ENCODE measurements around the gene FAM163B. TPM values are rescaled to one million over a fixed set of nuclear protein-coding genes. Genes with fewer than 3 reads are reported as not detected.

The FAM163B gene
- total RNA-seq, 4 donors from 2014 or later: not detected

DNA sequence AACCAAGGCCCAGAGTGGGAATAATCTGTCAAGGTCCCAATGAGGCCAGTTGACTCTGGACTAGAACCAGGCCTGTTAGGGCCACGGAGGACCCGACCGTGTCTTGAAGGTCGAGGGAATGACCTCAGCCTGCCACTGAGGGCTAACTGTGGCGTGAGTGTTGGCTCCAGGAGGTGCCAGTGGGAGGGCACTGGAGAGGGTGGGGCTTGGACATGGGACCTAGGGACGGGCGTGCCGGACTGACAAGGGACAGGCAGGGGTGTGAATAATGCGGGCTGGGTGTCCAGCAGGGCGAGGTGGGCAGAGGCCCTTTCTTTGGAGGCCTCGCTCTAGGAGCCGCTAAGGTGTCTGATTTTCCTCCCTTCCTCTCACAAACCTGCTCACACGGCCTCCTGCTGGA lies 67.2 kb downstream of the FAM163B start:
- 91 to 92% methylated on average over 13 of the region's 13 CpGs for WGBS, 2 donors
- intact Hi-C loops (cut with DNase I; ENCODE audit: low total_unique reads): no loop called here

DNA sequence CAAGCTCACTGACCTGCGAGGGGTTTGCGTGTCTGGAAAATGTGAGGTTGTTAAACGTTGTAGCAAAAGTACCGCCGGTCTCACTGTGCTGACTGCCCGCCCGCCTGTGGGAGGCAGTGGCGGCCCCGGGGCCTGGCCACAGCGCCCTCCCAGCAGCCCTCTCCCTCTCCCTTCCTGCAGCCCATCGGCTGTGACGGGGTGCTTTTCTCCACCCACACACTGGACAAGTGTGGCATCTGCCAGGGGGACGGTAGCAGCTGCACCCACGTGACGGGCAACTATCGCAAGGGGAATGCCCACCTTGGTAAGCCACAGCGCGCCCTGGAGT lies 68.5 kb downstream of the FAM163B start:
- no peak for TF ChIP-seq POLR2A (IDR thresholded peaks at IDR 0.05)
- TF ChIP-seq, protein P1, sequence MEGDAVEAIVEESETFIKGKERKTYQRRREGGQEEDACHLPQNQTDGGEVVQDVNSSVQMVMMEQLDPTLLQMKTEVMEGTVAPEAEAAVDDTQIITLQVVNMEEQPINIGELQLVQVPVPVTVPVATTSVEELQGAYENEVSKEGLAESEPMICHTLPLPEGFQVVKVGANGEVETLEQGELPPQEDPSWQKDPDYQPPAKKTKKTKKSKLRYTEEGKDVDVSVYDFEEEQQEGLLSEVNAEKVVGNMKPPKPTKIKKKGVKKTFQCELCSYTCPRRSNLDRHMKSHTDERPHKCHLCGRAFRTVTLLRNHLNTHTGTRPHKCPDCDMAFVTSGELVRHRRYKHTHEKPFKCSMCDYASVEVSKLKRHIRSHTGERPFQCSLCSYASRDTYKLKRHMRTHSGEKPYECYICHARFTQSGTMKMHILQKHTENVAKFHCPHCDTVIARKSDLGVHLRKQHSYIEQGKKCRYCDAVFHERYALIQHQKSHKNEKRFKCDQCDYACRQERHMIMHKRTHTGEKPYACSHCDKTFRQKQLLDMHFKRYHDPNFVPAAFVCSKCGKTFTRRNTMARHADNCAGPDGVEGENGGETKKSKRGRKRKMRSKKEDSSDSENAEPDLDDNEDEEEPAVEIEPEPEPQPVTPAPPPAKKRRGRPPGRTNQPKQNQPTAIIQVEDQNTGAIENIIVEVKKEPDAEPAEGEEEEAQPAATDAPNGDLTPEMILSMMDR (IDR thresholded peaks at IDR 0.05): no peak
- H3K4me3 ChIP-seq (ENCODE audit: low read depth, poor library complexity, severe bottlenecking): no peak overlapping the region
- DNase-seq (ENCODE audit: low spot score in 2 of 2): no peak
- intact Hi-C loops (cut with DNase I; ENCODE audit: low total_unique reads): no loop called here
- 86 to 88% methylated on average over 11 to 18 of the region's 18 CpGs for WGBS, 2 donors

More for the DNA sequence above, 67.2 kb downstream of the FAM163B start:
- TF ChIP-seq, protein P1 (IDR thresholded peaks at IDR 0.05): no peak
- no peak for TF ChIP-seq POLR2A (IDR thresholded peaks at IDR 0.05)
- DNase-seq (ENCODE audit: low spot score in 2 of 2): no peak
- H3K4me3 ChIP-seq (ENCODE audit: low read depth, poor library complexity, severe bottlenecking): no peak overlapping the region

DNA sequence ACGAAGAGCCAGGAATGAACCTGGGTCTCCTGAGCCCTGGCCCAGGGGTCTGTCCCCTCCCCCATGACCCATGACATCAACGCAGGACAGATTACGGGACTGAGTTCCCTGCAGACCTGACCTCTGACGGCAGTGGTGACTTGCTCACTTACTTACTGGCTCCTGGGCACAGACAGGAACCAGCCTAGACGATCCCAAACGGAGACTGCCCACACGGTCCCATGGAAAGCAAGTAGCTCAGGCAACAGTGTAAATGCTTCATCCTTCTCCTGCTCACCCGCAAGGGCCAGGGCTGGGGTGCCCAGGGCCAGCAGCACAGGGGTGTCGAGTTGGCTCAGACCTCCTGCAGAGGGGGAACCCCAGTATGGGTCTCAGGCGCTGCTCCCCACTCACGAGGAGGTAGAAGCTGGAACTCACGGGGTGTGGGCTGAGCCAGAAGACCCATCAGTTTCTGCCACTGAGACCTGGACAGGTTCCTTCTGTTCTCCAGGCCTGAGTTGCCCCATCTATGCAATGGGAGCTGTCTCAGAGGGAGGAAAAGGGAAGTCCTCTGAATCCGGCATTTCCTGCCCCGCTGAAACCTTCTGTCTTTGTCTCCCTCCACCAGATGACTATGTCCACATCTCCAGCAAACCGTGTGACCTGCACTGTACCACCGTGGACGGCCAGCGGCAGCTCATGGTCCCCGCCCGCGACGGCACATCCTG lies 69.0 kb downstream of the FAM163B start:
- 75 to 80% methylated on average over 19 to 22 of the region's 22 CpGs for WGBS, 2 donors
- no peak overlapping the region for H3K4me3 ChIP-seq (ENCODE audit: low read depth, poor library complexity, severe bottlenecking)
- TF ChIP-seq POLR2A (IDR thresholded peaks at IDR 0.05): no peak
- TF ChIP-seq, protein P1 (IDR thresholded peaks at IDR 0.05): no peak
- no peak for DNase-seq (ENCODE audit: low spot score in 2 of 2)
- intact Hi-C loops (cut with DNase I; ENCODE audit: low total_unique reads): loop anchor here (10.0 kb wide), 1 partner anchor 185 kb away; no protein-coding TSS in a partner anchor

DNA sequence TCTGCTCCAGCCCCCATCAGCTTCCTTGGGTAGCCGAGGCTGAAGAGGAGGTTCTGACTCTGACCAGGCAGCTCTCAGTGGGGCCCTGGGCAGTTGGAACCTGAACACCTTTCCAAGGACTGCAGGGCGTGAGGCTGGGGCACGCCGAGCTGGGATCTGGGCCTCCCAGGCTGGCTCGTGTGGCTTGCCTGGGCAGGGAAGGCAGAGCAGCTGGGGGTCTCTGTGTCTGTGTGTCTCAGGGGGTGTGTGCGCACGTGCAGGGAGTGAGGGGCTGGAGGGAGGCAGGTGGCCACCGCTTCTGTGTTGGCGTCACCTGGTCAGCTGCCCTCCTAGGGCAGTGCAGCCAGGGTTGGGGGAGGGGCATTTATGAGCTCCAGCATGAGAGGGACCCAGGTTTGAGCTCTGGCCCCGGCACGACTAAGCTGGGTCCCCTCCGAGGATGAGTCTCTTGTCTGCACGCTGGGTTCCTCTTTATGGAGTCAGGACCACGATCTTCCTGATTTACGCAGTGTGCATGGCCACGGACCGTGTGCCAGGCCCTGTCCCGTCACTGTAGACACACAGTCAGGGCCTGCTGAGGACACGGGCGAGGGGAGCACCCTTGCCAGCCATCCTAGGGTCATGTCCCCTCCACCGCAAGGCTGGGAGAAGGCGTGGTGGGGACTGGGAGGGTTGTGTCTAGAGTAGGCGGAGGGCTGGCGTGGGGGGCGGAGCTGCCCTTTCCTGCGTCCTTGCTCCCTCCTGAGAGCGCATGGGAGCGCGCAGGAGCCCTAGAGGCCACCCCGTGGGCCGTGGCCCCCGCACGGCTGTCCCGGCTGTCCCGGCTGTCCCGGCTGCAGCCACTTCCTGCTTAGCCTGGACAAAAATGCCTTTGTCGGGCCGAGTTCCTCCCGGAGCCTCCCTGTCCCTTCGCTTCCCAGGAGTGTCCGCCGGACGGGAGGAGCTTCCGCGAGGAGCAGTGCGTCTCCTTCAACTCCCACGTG lies 70.0 kb downstream of the FAM163B start:
- H3K4me3 ChIP-seq (ENCODE audit: low read depth, poor library complexity, severe bottlenecking): no peak overlapping the region
- intact Hi-C loops (cut with DNase I; ENCODE audit: low total_unique reads): loop anchor here (10.0 kb wide), 1 partner anchor 186 kb away; no protein-coding TSS in a partner anchor
- TF ChIP-seq POLR2A (IDR thresholded peaks at IDR 0.05): no peak
- TF ChIP-seq, protein P1 (IDR thresholded peaks at IDR 0.05): no peak
- DNase-seq (ENCODE audit: low spot score in 2 of 2): no peak
- WGBS, 2 donors: 51 to 59% methylated on average over 33 to 40 of the region's 47 CpGs

DNA sequence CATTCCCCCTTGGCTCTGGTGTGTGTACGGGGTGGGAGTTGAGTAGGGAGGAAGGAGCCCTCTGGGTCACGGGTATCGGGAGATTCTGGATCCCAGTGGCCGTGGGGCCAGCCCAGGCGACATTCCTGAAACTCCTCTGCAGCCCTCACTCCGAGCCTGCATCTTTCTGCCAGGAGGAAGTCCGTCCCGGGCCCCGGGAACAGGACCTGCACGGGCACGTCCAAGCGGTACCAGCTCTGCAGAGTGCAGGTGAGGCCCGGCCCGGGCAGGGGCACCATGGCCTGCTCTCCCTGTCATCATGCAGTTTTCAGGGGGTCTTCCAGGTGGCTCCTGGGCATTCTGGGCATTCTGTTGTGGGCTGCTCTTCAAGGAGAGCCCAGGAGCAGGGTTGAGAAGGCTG lies 71.0 kb downstream of the FAM163B start:
- intact Hi-C loops (cut with DNase I; ENCODE audit: low total_unique reads): loop anchor here (10.0 kb wide), 1 partner anchor 187 kb away; no protein-coding TSS in a partner anchor
- no peak overlapping the region for H3K4me3 ChIP-seq (ENCODE audit: low read depth, poor library complexity, severe bottlenecking)
- 51 to 67% methylated on average over 12 to 14 of the region's 14 CpGs for WGBS, 2 donors
- DNase-seq (ENCODE audit: low spot score in 2 of 2): no peak
- TF ChIP-seq, protein P1 (IDR thresholded peaks at IDR 0.05): no peak
- no peak for TF ChIP-seq POLR2A (IDR thresholded peaks at IDR 0.05)
